H9 (cell line): ENCODE results near the gene CEACAM20. TPM values are rescaled to one million over a fixed set of nuclear protein-coding genes. Genes with fewer than 3 reads are reported as not detected.

Source experiments
- DNase-seq: peaks from one replicate; pipeline ENCODE4 v3.0.0-alpha.2; 2017
- H2AFZ ChIP-seq: one replicate; pipeline ENCODE4 v1.6.1; 2013; ENCODE audit warnings: mild to moderate bottlenecking, low read length, control low read depth, moderate library complexity
- H2AK5ac ChIP-seq: 2 replicates; pipeline ENCODE4 v1.6.1; 2013; ENCODE audit warnings: low read length, control low read depth, mixed read lengths; ENCODE audit not compliant: insufficient read length
- H2BK120ac ChIP-seq: one replicate; pipeline ENCODE4 v1.6.1; 2013; ENCODE audit warnings: low read depth, mild to moderate bottlenecking, low read length, control low read depth, inconsistent platforms; ENCODE audit not compliant: poor library complexity, severe bottlenecking
- H2BK12ac ChIP-seq: 2 replicates; pipeline ENCODE4 v1.6.1; 2013; ENCODE audit warnings: low read length, control low read depth, mixed read lengths, low read depth; ENCODE audit not compliant: insufficient read length
- H2BK15ac ChIP-seq: 2 replicates; pipeline ENCODE4 v1.6.1; 2013; ENCODE audit warnings: low read depth, low read length, control low read depth
- H2BK20ac ChIP-seq: one replicate; pipeline ENCODE4 v1.6.1; 2013; ENCODE audit warnings: low read depth, mild to moderate bottlenecking, low read length, control low read depth, inconsistent platforms; ENCODE audit not compliant: poor library complexity, severe bottlenecking
- H2BK5ac ChIP-seq: 2 replicates; pipeline ENCODE4 v1.6.1; 2013; ENCODE audit warnings: low read length, control low read depth, mixed read lengths; ENCODE audit not compliant: insufficient read length
- H3K14ac ChIP-seq: 2 replicates; pipeline ENCODE4 v1.6.1; 2013; ENCODE audit warnings: low read length, control low read depth; ENCODE audit not compliant: insufficient read depth
- H3K18ac ChIP-seq: 2 replicates; pipeline ENCODE4 v1.6.1; 2013; ENCODE audit warnings: low read depth, mild to moderate bottlenecking, mixed read lengths, low read length, control low read depth; ENCODE audit not compliant: insufficient read length
- H3K23ac ChIP-seq: 2 replicates; pipeline ENCODE4 v1.6.1; 2013; ENCODE audit warnings: low read length, control low read depth, mixed read lengths, low read depth; ENCODE audit not compliant: insufficient read length
- H3K23me2 ChIP-seq: 2 replicates; pipeline ENCODE4 v1.6.1; 2013; ENCODE audit warnings: low read depth, mild to moderate bottlenecking, mixed read lengths, low read length, control low read depth; ENCODE audit not compliant: insufficient read length, poor library complexity, severe bottlenecking
- H3K27ac ChIP-seq: 2 replicates; pipeline ENCODE4 v1.5.1; 2013; ENCODE audit warnings: low read length, control low read depth, mixed read lengths, low read depth; ENCODE audit not compliant: insufficient read length
- H3K27me3 ChIP-seq: 2 replicates; pipeline ENCODE4 v1.6.1; 2013; ENCODE audit warnings: low read length, control low read depth, inconsistent platforms; ENCODE audit not compliant: insufficient read depth
- H3K4ac ChIP-seq: 2 replicates; pipeline ENCODE4 v1.6.1; 2013; ENCODE audit warnings: low read depth, mild to moderate bottlenecking, control low read depth, inconsistent platforms, low read length, moderate library complexity
- H3K4me1 ChIP-seq: 2 replicates; pipeline ENCODE4 v1.6.1; 2013; ENCODE audit warnings: low read length, control low read depth, inconsistent platforms; ENCODE audit not compliant: insufficient read depth
- H3K4me2 ChIP-seq: 2 replicates; pipeline ENCODE4 v1.6.1; 2013; ENCODE audit warnings: low read length, control low read depth, mixed read lengths; ENCODE audit not compliant: insufficient read length, insufficient read depth
- H3K56ac ChIP-seq: 2 replicates; pipeline ENCODE4 v1.6.1; 2013; ENCODE audit warnings: low read depth, mild to moderate bottlenecking, mixed read lengths, low read length, control low read depth; ENCODE audit not compliant: insufficient read length
- H3K79me1 ChIP-seq: 2 replicates; pipeline ENCODE4 v1.6.1; 2013; ENCODE audit warnings: low read depth, mild to moderate bottlenecking, moderate library complexity, low read length, control low read depth, inconsistent platforms; ENCODE audit not compliant: insufficient read depth, poor library complexity, severe bottlenecking
- H3K79me2 ChIP-seq: 2 replicates; pipeline ENCODE4 v1.6.1; 2013; ENCODE audit warnings: low read length, control low read depth, inconsistent platforms; ENCODE audit not compliant: insufficient read depth
- H3K9ac ChIP-seq: 2 replicates; pipeline ENCODE4 v1.6.1; 2013; ENCODE audit warnings: low read length, control low read depth, mixed read lengths; ENCODE audit not compliant: insufficient read length; ENCODE audit errors: extremely low read depth
- H3K9me3 ChIP-seq: one replicate; pipeline ENCODE4 v1.6.1; 2013; ENCODE audit warnings: low read depth, low read length, inconsistent platforms; ENCODE audit not compliant: control insufficient read depth
- H3T11ph ChIP-seq: one replicate; pipeline ENCODE4 v1.6.1; 2013; ENCODE audit warnings: mild to moderate bottlenecking, low read length, control low read depth, inconsistent platforms
- H4K20me1 ChIP-seq: one replicate; pipeline ENCODE4 v1.6.1; 2013; ENCODE audit not compliant: control insufficient read depth, insufficient read length, insufficient read depth
- H4K5ac ChIP-seq: 2 replicates; pipeline ENCODE4 v1.6.1; 2013; ENCODE audit warnings: low read depth, mild to moderate bottlenecking, mixed read lengths, low read length, control low read depth; ENCODE audit not compliant: insufficient read length
- H4K8ac ChIP-seq: replicated peaks from 2 replicates; pipeline ENCODE4 v1.6.1; 2013; ENCODE audit warnings: low read length, control low read depth, mixed read lengths, low read depth; ENCODE audit not compliant: insufficient read length
- H4K91ac ChIP-seq: 2 replicates; pipeline ENCODE4 v1.6.1; 2013; ENCODE audit warnings: low read depth, mild to moderate bottlenecking, moderate library complexity, mixed read lengths, low read length, control low read depth; ENCODE audit not compliant: insufficient read length
- H3K27ac Mint-ChIP-seq, 3 experiments: 2 replicates in 2 of 3; 3 replicates in 1 of 3; pipeline ENCODE4 v1.8.0; 2020 to 2021; ENCODE audit warnings: mixed read lengths in 3 of 3, mild to moderate bottlenecking in 1 of 3, moderate library complexity in 1 of 3
- H3K27me3 Mint-ChIP-seq: 2 replicates; pipeline ENCODE4 v1.8.0; 2021; ENCODE audit warnings: low read depth, mild to moderate bottlenecking, moderate library complexity, mixed read lengths
- H3K36me3 Mint-ChIP-seq, 3 experiments: 2 replicates in 2 of 3; 3 replicates in 1 of 3; pipeline ENCODE4 v1.8.0; 2020 to 2021; ENCODE audit warnings: low read depth in 3 of 3, mixed read lengths in 3 of 3; ENCODE audit not compliant: insufficient read depth in 1 of 3
- H3K4me1 Mint-ChIP-seq, 2 experiments: 2 replicates each; pipeline ENCODE4 v1.8.0; 2020; ENCODE audit warnings: mixed read lengths in 2 of 2
- H3K4me3 Mint-ChIP-seq, 2 experiments: 2 replicates in 1 of 2; 3 replicates in 1 of 2; pipeline ENCODE4 v1.8.0; 2020 to 2021; ENCODE audit warnings: mild to moderate bottlenecking in 2 of 2, mixed read lengths in 2 of 2, moderate library complexity in 1 of 2
- H3K9me3 Mint-ChIP-seq, 2 experiments: 2 replicates in 1 of 2; 3 replicates in 1 of 2; pipeline ENCODE4 v1.8.0; 2020; ENCODE audit warnings: mild to moderate bottlenecking in 2 of 2, mixed read lengths in 2 of 2, moderate library complexity in 1 of 2
- WGBS: extraction: QIAGEN DNeasy Blood & Tissue Kit; methylation state at CpG from one replicate; pipeline ENCODE4 v1.1.7; 2013; ENCODE audit warnings: missing lambda C conversion rate, low lambda C conversion rate, mixed read lengths; ENCODE audit not compliant: insufficient read length; ENCODE audit errors: extremely low coverage; 5-methylcytosine and 5-hydroxymethylcytosine counted together
- total RNA-seq: library from RNA; stranded (reverse); gene quantifications from 2 replicates; pipeline ENCODE4 v1.2.1, GENCODE V29; 2021
- TF ChIP-seq, protein P1 (sequence below): fragments of 200-600 bp; sonication (generic); conservative IDR thresholded peaks from 3 replicates; pipeline ENCODE4 v1.8.0; 2021; ENCODE audit warnings: antibody characterized with exemption, mild to moderate bottlenecking

Gene CEACAM20
- total RNA-seq, 1 experiment from 2014 or later: not detected

DNA sequence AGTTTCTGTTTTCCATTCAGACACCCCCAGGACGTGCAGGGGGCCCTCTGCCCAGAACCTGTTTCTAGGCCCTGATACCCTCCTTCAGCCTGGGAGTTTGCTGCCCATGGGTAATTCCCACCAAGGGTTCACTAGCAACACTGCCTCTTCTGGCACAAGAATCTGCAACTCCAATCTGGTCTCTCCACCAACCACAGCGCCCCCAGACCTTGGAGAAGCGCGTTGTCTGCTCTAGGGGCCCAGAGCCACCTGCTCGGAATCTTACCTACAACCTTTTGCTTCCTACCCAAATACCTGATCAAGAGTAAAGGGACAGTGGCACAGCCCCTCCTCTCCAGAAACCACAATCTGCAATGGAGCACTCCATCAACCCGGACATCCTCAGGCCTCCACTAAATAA lies 29.9 kb downstream of the CEACAM20 start:
- no peak overlapping the region for H3K18ac ChIP-seq
- H2AFZ ChIP-seq: no peak overlapping the region
- H3K27ac ChIP-seq: no peak overlapping the region
- peak overlapping the region; percentile 52 for H3K4me2 ChIP-seq
- H3K4ac ChIP-seq: no peak overlapping the region
- Mint-ChIP-seq H3K27ac (peak overlapping the region; percentile 60 to 98 (median 72); a peak in 5 of 7 replicates), H3K9me3 (peaks cover 65 to 76% of the 10 kb centered on the region in 2 experiments), H3K27me3 (peaks cover 24% of the 10 kb centered on the region), H3K36me3 (peaks cover 47 to 53% (median 53%) of the 10 kb centered on the region in 3 experiments), H3K4me1 (peaks cover 16 to 19% of the 10 kb centered on the region in 2 experiments), H3K4me3 (peak overlapping the region; percentile 97 to 98)
- H3K9me3 ChIP-seq: peaks cover 15% of the 10 kb centered on the region
- no peak overlapping the region for H3K23ac ChIP-seq
- TF ChIP-seq, protein P1, sequence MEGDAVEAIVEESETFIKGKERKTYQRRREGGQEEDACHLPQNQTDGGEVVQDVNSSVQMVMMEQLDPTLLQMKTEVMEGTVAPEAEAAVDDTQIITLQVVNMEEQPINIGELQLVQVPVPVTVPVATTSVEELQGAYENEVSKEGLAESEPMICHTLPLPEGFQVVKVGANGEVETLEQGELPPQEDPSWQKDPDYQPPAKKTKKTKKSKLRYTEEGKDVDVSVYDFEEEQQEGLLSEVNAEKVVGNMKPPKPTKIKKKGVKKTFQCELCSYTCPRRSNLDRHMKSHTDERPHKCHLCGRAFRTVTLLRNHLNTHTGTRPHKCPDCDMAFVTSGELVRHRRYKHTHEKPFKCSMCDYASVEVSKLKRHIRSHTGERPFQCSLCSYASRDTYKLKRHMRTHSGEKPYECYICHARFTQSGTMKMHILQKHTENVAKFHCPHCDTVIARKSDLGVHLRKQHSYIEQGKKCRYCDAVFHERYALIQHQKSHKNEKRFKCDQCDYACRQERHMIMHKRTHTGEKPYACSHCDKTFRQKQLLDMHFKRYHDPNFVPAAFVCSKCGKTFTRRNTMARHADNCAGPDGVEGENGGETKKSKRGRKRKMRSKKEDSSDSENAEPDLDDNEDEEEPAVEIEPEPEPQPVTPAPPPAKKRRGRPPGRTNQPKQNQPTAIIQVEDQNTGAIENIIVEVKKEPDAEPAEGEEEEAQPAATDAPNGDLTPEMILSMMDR: 0 out of 3 replicates have a peak, but pooled peaks have one; percentile 23
- H2BK12ac ChIP-seq: no peak overlapping the region
- H4K5ac ChIP-seq: no peak overlapping the region
- H2BK5ac ChIP-seq: no peak overlapping the region
- H3K79me1 ChIP-seq: peaks cover 3% of the 10 kb centered on the region
- no peak overlapping the region for H4K8ac ChIP-seq
- no peak overlapping the region for H3T11ph ChIP-seq
- H3K9ac ChIP-seq: peak overlapping the region; percentile 57
- peaks cover 24% of the 10 kb centered on the region; the same call in 1 of the 2 replicates for H3K79me2 ChIP-seq
- H3K14ac ChIP-seq: no peak overlapping the region
- no peaks in the 10 kb centered on the region for H4K20me1 ChIP-seq
- no peak overlapping the region for H2BK20ac ChIP-seq
- no peak overlapping the region for H2BK15ac ChIP-seq
- H3K4me1 ChIP-seq: no peaks in the 10 kb centered on the region
- DNase-seq: peak; percentile 55
- H2BK120ac ChIP-seq: no peak overlapping the region
- peaks cover 8% of the 10 kb centered on the region for H3K23me2 ChIP-seq
- H3K27me3 ChIP-seq: 0 out of 2 replicates have a peak, but pooled peaks cover 2% of the 10 kb centered on the region
- no CpG with 5 or more reads among the region's 6 CpGs for WGBS
- no peak overlapping the region for H4K91ac ChIP-seq
- no peak overlapping the region for H3K56ac ChIP-seq
- H2AK5ac ChIP-seq: no peak overlapping the region
